Endothelial cell (in vitro differentiated cells): ENCODE results near the gene C16orf92. TPM values are rescaled to one million over a fixed set of nuclear protein-coding genes. Genes with fewer than 3 reads are reported as not detected.

ENCODE experiments used
- DNase-seq: peaks from one replicate; pipeline ENCODE4 v3.0.0; 2021; ENCODE audit warnings: low spot score
- H3K27ac Mint-ChIP-seq: one replicate; pipeline ENCODE4 v1.8.0; 2021; ENCODE audit warnings: mixed read lengths, inconsistent platforms; ENCODE audit not compliant: unreplicated experiment
- H3K27me3 Mint-ChIP-seq: one replicate; pipeline ENCODE4 v1.8.0; 2021; ENCODE audit warnings: mild to moderate bottlenecking, moderate library complexity, mixed read lengths, inconsistent platforms; ENCODE audit not compliant: unreplicated experiment
- H3K36me3 Mint-ChIP-seq: one replicate; pipeline ENCODE4 v1.8.0; 2021; ENCODE audit warnings: mild to moderate bottlenecking, low read depth, mixed read lengths, inconsistent platforms; ENCODE audit not compliant: unreplicated experiment
- H3K4me1 Mint-ChIP-seq: one replicate; pipeline ENCODE4 v1.8.0; 2021; ENCODE audit warnings: mild to moderate bottlenecking, mixed read lengths, inconsistent platforms; ENCODE audit not compliant: unreplicated experiment
- H3K4me3 Mint-ChIP-seq: one replicate; pipeline ENCODE4 v1.8.0; 2021; ENCODE audit warnings: mild to moderate bottlenecking, mixed read lengths, inconsistent platforms; ENCODE audit not compliant: unreplicated experiment
- H3K9me3 Mint-ChIP-seq: one replicate; pipeline ENCODE4 v1.8.0; 2021; ENCODE audit warnings: mixed read lengths, inconsistent platforms; ENCODE audit not compliant: unreplicated experiment
- long read RNA-seq: library from polyadenylated mRNA; unstranded; transcript quantifications from one replicate; pipeline ENCODE4 v2.0.0, GENCODE V29; 2020; ENCODE audit not compliant: unreplicated experiment
- total RNA-seq: library from RNA; stranded (reverse); fragmentation: NEBNext Ultra II Directional; extraction: Animal tissue kit (Norgen Biotek cat#: 25700); gene quantifications from one replicate; pipeline ENCODE4 v1.2.1, GENCODE V29; 2021; ENCODE audit not compliant: unreplicated experiment
- TF ChIP-seq, protein P1 (sequence below): fragments of 200-600 bp; sonication (generic); IDR thresholded peaks from one replicate; pipeline ENCODE4 v1.5.0; 2021; ENCODE audit warnings: antibody characterized with exemption; ENCODE audit not compliant: unreplicated experiment

C16orf92 gene, protein sequence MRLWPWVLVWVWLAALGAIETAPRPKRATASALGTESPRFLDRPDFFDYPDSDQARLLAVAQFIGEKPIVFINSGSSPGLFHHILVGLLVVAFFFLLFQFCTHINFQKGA
- total RNA-seq, result not detected
- long read RNA-seq, result 0 reads

DNA sequence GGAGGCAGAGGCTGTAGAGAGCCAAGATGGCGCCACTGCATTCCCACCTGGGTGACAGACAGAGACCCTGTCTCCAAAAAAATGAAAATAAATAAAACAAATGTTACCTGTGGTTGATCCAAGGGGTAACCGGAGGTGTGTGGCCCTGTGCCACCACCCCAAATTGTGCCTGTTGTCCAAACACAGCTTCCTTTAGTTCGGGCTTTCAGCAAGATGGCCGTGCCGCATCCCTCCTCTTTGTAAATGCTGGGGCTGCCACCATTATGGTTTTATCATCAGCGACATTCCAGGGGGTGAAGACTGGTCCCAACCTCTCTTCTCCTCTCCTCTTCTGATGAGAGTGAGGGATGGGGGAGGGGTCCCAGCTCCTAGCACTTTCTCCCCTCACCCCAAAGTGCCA, at the start of gene C16orf92:
Gene C16orf92, plus strand, starts transcription at position 312 of the 400 bp plus-strand sequence. CDS start 143 bp downstream, outside the sequence.
- Mint-ChIP-seq H3K27ac (no peak within 1 kb of the TSS), H3K4me3 (no peak within 1 kb of the TSS)
- TF ChIP-seq, protein P1, sequence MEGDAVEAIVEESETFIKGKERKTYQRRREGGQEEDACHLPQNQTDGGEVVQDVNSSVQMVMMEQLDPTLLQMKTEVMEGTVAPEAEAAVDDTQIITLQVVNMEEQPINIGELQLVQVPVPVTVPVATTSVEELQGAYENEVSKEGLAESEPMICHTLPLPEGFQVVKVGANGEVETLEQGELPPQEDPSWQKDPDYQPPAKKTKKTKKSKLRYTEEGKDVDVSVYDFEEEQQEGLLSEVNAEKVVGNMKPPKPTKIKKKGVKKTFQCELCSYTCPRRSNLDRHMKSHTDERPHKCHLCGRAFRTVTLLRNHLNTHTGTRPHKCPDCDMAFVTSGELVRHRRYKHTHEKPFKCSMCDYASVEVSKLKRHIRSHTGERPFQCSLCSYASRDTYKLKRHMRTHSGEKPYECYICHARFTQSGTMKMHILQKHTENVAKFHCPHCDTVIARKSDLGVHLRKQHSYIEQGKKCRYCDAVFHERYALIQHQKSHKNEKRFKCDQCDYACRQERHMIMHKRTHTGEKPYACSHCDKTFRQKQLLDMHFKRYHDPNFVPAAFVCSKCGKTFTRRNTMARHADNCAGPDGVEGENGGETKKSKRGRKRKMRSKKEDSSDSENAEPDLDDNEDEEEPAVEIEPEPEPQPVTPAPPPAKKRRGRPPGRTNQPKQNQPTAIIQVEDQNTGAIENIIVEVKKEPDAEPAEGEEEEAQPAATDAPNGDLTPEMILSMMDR, result no peak

DNA sequence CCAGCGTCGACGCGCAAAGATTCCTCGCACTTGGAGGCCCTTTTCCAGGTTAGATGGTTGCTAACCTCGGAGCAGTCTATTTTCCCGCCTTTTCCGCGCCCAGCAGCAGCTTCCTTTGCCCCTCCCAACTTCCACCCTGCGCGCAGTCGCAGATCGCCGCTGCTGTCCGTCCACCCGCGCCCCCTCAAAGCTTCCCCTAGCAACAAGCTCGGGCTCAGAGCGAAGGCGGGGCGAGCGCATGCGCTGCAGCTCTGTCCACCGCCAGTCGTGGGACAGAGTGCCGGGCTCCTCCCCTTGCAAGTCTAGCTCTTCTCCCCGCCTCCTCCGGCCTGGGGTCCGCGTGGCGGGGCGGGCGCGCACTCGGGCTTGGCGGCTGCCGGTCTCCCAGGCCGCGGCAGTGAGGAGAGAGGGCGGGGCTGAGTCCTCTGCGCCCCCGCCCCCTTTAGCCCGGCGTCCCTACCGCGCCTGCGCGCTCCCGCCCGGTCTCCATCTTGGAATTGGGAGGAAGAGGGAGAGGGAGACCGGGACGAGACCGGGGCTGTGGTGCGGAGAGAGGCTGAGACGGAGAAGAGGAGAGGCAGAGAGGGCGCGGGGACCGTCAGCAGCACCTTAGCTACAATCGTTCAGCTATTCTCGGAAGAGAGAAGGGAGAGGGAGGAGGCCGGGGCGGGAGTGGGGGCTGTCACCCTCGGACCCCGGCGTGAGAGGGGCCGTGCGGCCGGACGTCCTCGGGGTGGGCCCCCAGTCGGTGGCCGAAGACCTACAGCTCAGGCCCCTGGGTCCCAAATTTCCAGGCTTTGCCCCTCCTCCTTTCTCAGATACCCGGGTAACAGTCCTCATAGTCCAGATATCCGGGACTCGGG, 49.4 kb upstream of the C16orf92 start, which contains the start of gene TAOK2:
Gene TAOK2, plus strand, starts transcription at position 485 of the 863 bp plus-strand sequence. CDS start 3,905 bp downstream, outside the sequence.
- peaks cover 27% of the 10 kb centered on the region for H3K27me3 Mint-ChIP-seq

More for the DNA sequence above, at the start of gene C16orf92:
- Mint-ChIP-seq H3K9me3 (no peaks in the 10 kb centered on the region), H3K36me3 (peaks cover 6% of the 10 kb centered on the region), H3K27me3 (peaks cover 9% of the 10 kb centered on the region), H3K4me1 (peaks cover 3% of the 10 kb centered on the region)
- no peak for DNase-seq

DNA sequence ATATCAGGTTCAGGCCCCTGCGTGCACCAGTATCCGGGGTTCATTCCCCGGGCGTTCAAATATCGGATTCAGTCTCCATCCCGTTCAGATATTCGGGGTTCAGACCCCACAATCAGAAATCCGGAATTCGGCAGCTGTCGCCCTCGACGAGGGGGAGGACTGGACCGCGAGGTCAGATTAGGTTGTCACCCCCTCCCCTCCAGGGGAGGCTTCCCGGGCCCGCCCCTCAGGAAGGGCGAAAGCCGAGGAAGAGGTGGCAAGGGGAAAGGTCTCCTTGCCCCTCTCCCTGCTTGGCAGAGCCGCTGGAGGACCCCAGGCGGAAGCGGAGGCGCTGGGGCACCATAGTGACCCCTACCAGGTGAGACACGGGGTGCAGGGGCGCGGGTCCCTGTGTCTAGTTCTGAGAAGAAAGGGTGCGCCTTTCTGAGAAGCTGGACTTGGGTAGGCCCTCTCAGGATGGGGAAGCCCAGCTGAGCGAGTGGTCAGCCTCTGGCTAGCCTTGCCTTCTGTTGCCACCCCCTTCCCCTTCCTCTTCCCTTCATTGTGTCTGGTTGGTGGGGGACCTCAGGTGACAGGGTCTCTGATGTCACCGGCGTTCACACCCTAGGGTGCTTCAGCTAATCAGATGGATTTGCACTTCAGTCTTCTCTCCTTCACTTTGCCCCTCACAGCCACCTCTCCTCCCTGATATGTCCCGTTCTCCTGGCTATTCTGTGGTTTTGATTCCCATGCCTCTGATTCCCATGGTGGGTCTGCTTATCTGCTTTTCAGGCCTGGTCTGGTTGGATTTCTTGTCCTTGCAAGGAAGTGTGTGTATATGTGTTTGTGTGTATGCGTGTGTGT, 48.5 kb upstream of the C16orf92 start:
- Mint-ChIP-seq H3K27me3 (peaks cover 27% of the 10 kb centered on the region), H3K4me3 (peak overlapping the region; percentile 96), H3K27ac (peak overlapping the region; percentile 99)

More for the DNA sequence above, 49.4 kb upstream of the C16orf92 start, which contains the start of gene TAOK2:
- peak; percentile 100 for DNase-seq
- H3K4me3 Mint-ChIP-seq, result peak within 1 kb of the TSS; percentile 96
- peak within 1 kb of the TSS; percentile 99 for H3K27ac Mint-ChIP-seq
- peaks cover 49% of the 10 kb centered on the region for H3K4me1 Mint-ChIP-seq
- no peaks in the 10 kb centered on the region for H3K9me3 Mint-ChIP-seq
- H3K36me3 Mint-ChIP-seq, result peaks cover 47% of the 10 kb centered on the region
- TF ChIP-seq, protein P1, result no peak

DNA sequence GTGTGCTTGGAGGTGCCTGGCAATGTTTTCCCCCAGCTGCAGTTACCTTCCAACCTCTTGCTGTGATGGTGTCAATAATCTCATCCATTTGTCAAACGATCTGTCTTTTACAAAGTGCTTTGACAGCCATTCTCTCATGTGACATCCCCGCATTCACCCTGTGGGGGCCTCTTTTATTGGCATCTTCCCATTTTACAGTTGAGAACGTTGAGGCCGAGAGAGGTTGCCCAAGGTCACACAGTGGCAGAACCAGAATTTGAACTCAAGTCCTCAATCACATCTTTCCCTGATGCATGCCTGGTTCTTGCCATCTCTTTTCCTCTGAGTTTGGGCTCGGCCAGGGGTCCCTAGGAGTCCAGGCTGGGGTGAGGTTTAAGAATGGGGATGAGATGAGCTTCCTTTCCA, 47.9 kb upstream of the C16orf92 start:
- TF ChIP-seq, protein P1, result no peak
- peak overlapping the region; percentile 99 for H3K27ac Mint-ChIP-seq
- H3K36me3 Mint-ChIP-seq, result peaks cover 53% of the 10 kb centered on the region
- peak overlapping the region; percentile 96 for H3K4me3 Mint-ChIP-seq
- H3K9me3 Mint-ChIP-seq, result no peaks in the 10 kb centered on the region
- H3K4me1 Mint-ChIP-seq, result peaks cover 64% of the 10 kb centered on the region
- DNase-seq, result no peak
- H3K27me3 Mint-ChIP-seq, result peaks cover 27% of the 10 kb centered on the region

More for the DNA sequence above, 48.5 kb upstream of the C16orf92 start:
- DNase-seq, result peak; percentile 65
- H3K4me1 Mint-ChIP-seq, result peaks cover 58% of the 10 kb centered on the region
- peaks cover 51% of the 10 kb centered on the region for H3K36me3 Mint-ChIP-seq
- TF ChIP-seq, protein P1, result no peak
- no peaks in the 10 kb centered on the region for H3K9me3 Mint-ChIP-seq
